Gastrocnemius medialis (tissue), 4 donors: Measurements from ENCODE around the gene ADRA2C.
A peak's percentile ranks its signal among the peaks of the same experiment; 100 is the strongest.

Experiments used
- CTCF ChIP-seq, 5 experiments: fragments of 450-650 bp in 3 of 5; fragments of 200-600 bp in 2 of 5; sonication (generic) in 2 of 5; IDR thresholded peaks in 4 of 5; conservative IDR thresholded peaks in 1 of 5; 1 replicate in 4 of 5; 2 replicates in 1 of 5; pipeline ENCODE4 v1.5.1; 2016 to 2019; ENCODE audit warnings: antibody characterized with exemption in 5 of 5, mild to moderate bottlenecking in 3 of 5, moderate library complexity in 3 of 5
- POLR2A ChIP-seq, 2 donors: fragments of 450-650 bp; IDR thresholded peaks; one replicate each; pipeline ENCODE4 v1.6.1; 2017; ENCODE audit warnings: antibody characterized with exemption in 2 of 2, mild to moderate bottlenecking in 2 of 2, moderate library complexity in 2 of 2

GRCh38 chr4:3783693-3784306, 17.6 kb downstream of the ADRA2C start:
- TF ChIP-seq CTCF (IDR thresholded peaks at IDR 0.05 in 4 of 5, conservative IDR thresholded peaks at IDR 0.05 in 1 of 5) (peak in 1 of 5 experiments; percentile 9), POLR2A (IDR thresholded peaks at IDR 0.05) (no peak)
